Smooth muscle cell (in vitro differentiated cells): ENCODE data around the gene SLC24A3. TPM values are rescaled to one million over a fixed set of nuclear protein-coding genes. Genes with fewer than 3 reads are reported as not detected.
A peak's percentile ranks its signal among the peaks of the same experiment; 100 is the strongest.

Experiments used
- DNase-seq: peaks from one replicate; lab custom pipeline; 2025; ENCODE audit not compliant: unreplicated experiment; lab: John Stamatoyannopoulos, UW
- H2AFZ ChIP-seq: fragments of 200-600 bp; sonication (generic); 2 replicates; pipeline ENCODE4 v1.6.0; 2016; ENCODE audit warnings: antibody characterized with exemption, low read depth, mild to moderate bottlenecking
- H3F3A ChIP-seq: fragments of 200-600 bp; sonication (generic); 2 replicates; pipeline ENCODE4 v1.6.0; 2017; ENCODE audit warnings: antibody characterized with exemption, low read depth
- H3K27ac ChIP-seq: fragments of 200-600 bp; sonication (generic); 2 replicates; pipeline ENCODE4 v1.5.1; 2016; ENCODE audit warnings: low read depth, mild to moderate bottlenecking
- H3K27me3 ChIP-seq: fragments of 200-600 bp; sonication (generic); 2 replicates; pipeline ENCODE4 v1.6.1; 2016; ENCODE audit warnings: low read depth, mild to moderate bottlenecking
- H3K36me3 ChIP-seq: fragments of 200-600 bp; sonication (generic); 2 replicates; pipeline ENCODE4 v1.5.1; 2016; ENCODE audit warnings: low read depth
- H3K4me1 ChIP-seq: fragments of 200-600 bp; sonication (generic); 2 replicates; pipeline ENCODE4 v1.5.1; 2016; ENCODE audit warnings: low read depth
- H3K4me2 ChIP-seq: fragments of 200-600 bp; sonication (generic); 2 replicates; pipeline ENCODE4 v1.6.0; 2016; ENCODE audit warnings: mild to moderate bottlenecking
- H3K4me3 ChIP-seq: fragments of 200-600 bp; sonication (generic); 2 replicates; pipeline ENCODE4 v1.5.1; 2016; ENCODE audit warnings: mild to moderate bottlenecking
- H3K79me2 ChIP-seq: fragments of 200-600 bp; sonication (generic); 2 replicates; pipeline ENCODE4 v1.6.0; 2016; ENCODE audit warnings: low read depth, mild to moderate bottlenecking
- H3K9ac ChIP-seq: fragments of 200-600 bp; sonication (generic); 2 replicates; pipeline ENCODE4 v1.6.0; 2016; ENCODE audit warnings: low read depth
- H3K9me3 ChIP-seq: fragments of 200-600 bp; sonication (generic); replicated peaks from 2 replicates; pipeline ENCODE4 v1.5.1; 2016; ENCODE audit warnings: low read depth
- H4K20me1 ChIP-seq: fragments of 200-600 bp; sonication (generic); 2 replicates; pipeline ENCODE4 v1.6.0; 2016; ENCODE audit warnings: low read depth
- WGBS: methylation state at CpG from one replicate; pipeline ENCODE4 v1.1.7; 2016; ENCODE audit warnings: low lambda C conversion rate; 5-methylcytosine and 5-hydroxymethylcytosine counted together
- polyA plus RNA-seq: library from polyadenylated mRNA; unstranded; fragments of >200 nt; fragmentation: Nextera tagmentation; extraction: Ambion mirVana; gene quantifications from 2 replicates; pipeline ENCODE4 v1.2.1, GENCODE V29; 2016
- total RNA-seq: library from RNA; depleted of rRNA; stranded (reverse); fragments of >200 nt; gene quantifications from 2 replicates; pipeline ENCODE4 v1.2.3, GENCODE V29; 2014
- TF ChIP-seq, protein P1 (sequence below): fragments of 200-600 bp; sonication (generic); IDR thresholded peaks from 2 replicates; pipeline ENCODE4 v1.5.1; 2017; ENCODE audit warnings: borderline replicate concordance, mild to moderate bottlenecking, antibody characterized with exemption; ENCODE audit not compliant: insufficient read depth, poor library complexity, severe bottlenecking

SLC24A3 gene
- total and polyA plus RNA-seq, 2 experiments from 2014 or later, result 2.5 to 3.2 TPM

DNA sequence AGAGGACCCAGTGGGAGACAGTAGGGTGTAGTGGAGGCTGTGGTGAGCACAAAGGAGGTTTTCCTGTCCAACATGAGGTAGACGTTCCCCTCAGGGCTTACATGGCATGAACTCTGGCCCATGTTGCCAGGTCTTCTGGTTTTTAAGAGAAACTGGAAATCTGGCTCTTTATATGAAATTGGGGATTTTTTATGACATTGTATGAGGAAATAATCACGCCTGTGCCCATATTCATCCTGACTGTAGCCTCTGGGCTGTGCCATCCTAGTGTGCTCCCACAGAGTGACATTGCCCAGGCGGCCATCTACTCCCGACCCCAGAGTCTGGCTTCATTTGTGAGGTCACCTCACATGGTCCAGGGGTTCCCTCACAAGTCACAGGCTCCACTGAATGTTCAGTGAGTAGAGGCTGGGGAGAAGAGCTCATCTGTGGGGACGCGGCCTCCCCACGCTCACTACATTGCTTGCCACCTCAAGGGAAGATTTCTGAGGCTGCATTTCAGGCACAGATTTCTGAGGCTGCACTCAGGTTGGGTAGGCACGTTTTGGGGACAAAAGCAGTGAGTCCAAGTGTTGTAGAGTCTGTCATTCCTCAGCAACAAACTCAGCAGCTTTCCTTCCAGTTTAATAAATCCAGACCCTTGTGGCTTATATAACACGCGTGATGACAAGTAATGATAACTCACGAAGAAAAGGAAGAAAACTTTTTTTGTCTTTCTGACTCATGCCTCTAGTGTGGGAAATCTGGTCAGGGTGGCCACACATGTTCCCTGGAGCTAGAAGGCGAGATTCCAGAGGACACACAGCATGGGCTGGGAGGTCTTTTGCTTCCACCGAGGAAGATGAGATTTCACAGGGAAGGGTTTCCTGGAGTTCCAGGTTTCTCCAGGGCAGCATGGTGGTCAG is 41.7 kb downstream of the SLC24A3 start:
- Histone ChIP-seq H3K79me2 (no peaks in the 10 kb centered on the region), H3K9ac (no peak overlapping the region), H3K36me3 (no peaks in the 10 kb centered on the region), H3K27me3 (no peaks in the 10 kb centered on the region), H3F3A (no peaks in the 10 kb centered on the region), H3K27ac (peak overlapping the region; percentile 3), H3K9me3 (no peaks in the 10 kb centered on the region), H4K20me1 (no peaks in the 10 kb centered on the region), H3K4me3 (no peak overlapping the region), H3K4me1 (no peaks in the 10 kb centered on the region), H2AFZ (no peak overlapping the region), H3K4me2 (peak overlapping the region; percentile 47)
- WGBS, result 52% methylated on average over 13 of the region's 13 CpGs
- no peak for DNase-seq
- TF ChIP-seq, protein P1, sequence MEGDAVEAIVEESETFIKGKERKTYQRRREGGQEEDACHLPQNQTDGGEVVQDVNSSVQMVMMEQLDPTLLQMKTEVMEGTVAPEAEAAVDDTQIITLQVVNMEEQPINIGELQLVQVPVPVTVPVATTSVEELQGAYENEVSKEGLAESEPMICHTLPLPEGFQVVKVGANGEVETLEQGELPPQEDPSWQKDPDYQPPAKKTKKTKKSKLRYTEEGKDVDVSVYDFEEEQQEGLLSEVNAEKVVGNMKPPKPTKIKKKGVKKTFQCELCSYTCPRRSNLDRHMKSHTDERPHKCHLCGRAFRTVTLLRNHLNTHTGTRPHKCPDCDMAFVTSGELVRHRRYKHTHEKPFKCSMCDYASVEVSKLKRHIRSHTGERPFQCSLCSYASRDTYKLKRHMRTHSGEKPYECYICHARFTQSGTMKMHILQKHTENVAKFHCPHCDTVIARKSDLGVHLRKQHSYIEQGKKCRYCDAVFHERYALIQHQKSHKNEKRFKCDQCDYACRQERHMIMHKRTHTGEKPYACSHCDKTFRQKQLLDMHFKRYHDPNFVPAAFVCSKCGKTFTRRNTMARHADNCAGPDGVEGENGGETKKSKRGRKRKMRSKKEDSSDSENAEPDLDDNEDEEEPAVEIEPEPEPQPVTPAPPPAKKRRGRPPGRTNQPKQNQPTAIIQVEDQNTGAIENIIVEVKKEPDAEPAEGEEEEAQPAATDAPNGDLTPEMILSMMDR, result no peak

DNA sequence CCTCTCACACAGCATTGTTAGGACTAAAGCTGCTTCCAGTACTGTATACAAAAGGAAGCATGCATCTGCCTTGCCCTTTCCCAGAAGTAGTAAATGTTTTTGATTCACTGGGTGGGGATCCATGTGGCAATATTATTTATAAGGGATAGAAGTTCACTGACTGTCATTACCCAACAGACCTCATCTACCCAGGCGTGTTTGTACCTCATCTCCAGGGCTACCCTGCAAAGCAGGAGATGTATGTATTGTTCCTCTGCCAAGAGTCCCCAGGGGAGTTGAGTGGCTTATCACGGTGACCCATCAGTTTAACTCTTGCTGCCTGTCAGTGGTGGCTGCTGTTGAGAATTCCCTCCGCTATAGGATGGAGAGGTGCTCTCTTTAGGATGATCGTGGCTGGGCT is 42.5 kb downstream of the SLC24A3 start:
- Histone ChIP-seq H3K4me1 (no peaks in the 10 kb centered on the region), H3K9me3 (no peaks in the 10 kb centered on the region), H3K4me2 (peak overlapping the region; percentile 47), H3K79me2 (no peaks in the 10 kb centered on the region), H3K36me3 (no peaks in the 10 kb centered on the region), H3F3A (no peaks in the 10 kb centered on the region), H3K9ac (no peak overlapping the region), H2AFZ (no peak overlapping the region), H4K20me1 (no peaks in the 10 kb centered on the region), H3K27me3 (no peaks in the 10 kb centered on the region), H3K4me3 (no peak overlapping the region), H3K27ac (peak overlapping the region; percentile 3)
- TF ChIP-seq, protein P1, result no peak
- WGBS, result 92% methylated on average over 4 of the region's 4 CpGs
- DNase-seq, result no peak

DNA sequence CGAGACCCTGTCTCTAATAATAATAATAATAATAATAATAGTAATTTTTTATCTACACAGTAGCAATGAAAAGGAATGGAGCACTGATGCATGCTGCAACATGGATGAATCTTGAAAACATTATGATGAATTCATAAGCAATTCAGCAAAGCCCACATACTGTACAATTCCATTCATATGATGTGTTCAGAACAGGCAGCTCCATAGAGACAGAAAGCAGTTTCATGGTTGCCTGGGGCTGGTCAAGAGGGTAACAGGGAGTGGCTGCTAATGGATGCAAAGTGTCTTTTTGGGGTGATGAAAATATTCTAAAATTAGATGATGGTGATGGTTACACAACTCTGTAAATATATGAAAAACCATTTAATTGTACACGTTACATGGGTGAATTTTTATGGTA is 43.6 kb downstream of the SLC24A3 start:
- H2AFZ ChIP-seq, result no peak overlapping the region
- H3K9me3 ChIP-seq, result no peaks in the 10 kb centered on the region
- no peaks in the 10 kb centered on the region for H3F3A ChIP-seq
- WGBS, result 87% methylated on average over 2 of the region's 2 CpGs
- no peak overlapping the region for H3K4me3 ChIP-seq
- H3K27me3 ChIP-seq, result no peaks in the 10 kb centered on the region
- no peaks in the 10 kb centered on the region for H3K36me3 ChIP-seq
- H3K4me1 ChIP-seq, result no peaks in the 10 kb centered on the region
- H3K9ac ChIP-seq, result no peak overlapping the region
- no peak for DNase-seq
- H3K79me2 ChIP-seq, result no peaks in the 10 kb centered on the region
- H3K27ac ChIP-seq, result no peak overlapping the region
- no peak overlapping the region for H3K4me2 ChIP-seq
- no peaks in the 10 kb centered on the region for H4K20me1 ChIP-seq
- TF ChIP-seq, protein P1, result no peak
